Glomerular endothelial cell (primary cell): ENCODE data around the gene CELA1. TPM values are rescaled to one million over a fixed set of nuclear protein-coding genes. Genes with fewer than 3 reads are reported as not detected.

Source experiments
- DNase-seq: peaks from one replicate; pipeline ENCODE4 v3.0.0-alpha.2; 2011; ENCODE audit warnings: low read depth, low spot score; ENCODE audit errors: extremely low read depth
- total RNA-seq: library from RNA; depleted of rRNA; stranded (reverse); fragments of >200 nt; gene quantifications from 2 replicates; pipeline ENCODE4 v1.2.3, GENCODE V29; 2015

Gene CELA1
- total RNA-seq, 1 donor from 2014 or later, result not detected

DNA sequence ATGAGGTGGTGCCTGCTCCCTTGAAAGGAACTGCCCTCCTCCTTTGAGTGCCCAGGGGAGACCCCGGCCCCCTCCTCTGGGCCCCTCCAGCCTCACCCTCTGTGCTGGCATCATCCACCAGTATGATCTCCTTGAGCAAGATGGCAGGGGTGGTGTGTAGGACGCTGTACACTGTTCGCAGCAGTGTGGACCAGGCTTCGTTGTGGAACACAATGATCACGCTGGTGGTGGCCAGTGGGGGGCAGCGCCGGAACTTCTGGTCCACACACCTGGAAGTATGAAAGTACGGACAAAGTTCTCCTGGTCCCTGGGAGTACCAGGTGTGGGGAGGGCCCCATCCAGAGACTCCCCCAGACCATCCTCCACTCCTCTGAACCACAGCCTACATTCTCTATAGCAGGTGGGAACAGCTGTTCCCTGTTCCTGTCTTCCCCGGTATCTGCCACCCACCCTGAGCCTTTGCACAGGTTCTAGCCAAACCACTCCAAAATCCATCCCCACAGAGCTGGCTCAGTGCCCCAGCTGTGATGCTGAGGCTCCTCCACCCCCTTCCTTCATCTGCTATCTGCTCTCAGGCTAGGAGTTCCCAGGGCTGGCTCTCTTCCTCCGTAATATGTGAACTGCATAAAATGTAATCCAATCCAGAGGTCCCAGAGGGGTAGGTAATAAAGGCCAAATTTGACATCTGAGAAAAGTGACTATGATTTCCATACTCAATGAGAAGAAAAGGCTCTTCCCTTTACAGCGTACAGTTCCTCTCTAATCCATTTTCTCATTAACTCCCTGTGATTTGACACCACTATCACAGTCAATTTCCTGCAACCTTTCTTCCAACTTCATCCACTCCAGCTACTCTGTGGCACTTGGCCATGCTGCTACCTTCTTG is 30.9 kb upstream of the CELA1 start:
- no peak for DNase-seq

DNA sequence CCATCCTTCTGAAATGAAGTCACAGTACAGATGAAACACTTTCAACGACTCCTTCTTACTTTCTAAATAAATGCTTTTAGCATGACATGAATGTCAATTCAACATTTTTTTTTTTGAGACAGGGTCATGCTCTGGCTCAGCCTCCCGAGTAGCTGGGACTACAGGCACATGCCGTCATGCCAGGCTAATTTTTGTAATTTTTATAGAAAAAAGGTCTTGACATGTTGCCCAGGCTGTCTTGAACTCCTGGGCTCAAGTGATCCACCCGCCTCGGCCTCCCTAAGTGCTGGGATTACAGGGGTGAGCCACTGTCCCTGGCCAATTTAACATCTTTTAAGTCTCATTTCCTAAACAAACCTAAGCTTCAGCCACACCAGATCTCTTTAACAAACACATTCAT is 28.4 kb upstream of the CELA1 start:
- DNase-seq, result no peak

DNA sequence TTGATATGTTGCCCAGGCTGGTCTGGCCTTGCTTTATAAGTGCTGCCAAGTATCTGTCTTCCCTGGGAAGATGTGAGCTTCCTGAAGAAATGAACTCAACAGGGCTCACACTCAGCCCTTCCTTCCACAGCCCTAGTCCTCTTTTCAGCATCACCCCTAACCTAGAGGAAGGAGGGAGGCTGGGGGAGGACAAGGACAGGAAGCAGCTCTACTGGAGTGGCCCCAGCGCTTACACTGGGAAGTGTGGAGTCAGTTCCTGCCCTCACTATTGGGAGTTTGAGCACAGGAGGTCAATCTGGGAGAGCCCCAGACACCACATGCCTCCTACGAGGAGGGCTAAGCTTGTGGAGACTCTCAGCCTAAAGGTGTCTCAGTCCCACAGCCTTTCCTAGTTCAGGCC is 27.9 kb upstream of the CELA1 start:
- DNase-seq, result no peak

DNA sequence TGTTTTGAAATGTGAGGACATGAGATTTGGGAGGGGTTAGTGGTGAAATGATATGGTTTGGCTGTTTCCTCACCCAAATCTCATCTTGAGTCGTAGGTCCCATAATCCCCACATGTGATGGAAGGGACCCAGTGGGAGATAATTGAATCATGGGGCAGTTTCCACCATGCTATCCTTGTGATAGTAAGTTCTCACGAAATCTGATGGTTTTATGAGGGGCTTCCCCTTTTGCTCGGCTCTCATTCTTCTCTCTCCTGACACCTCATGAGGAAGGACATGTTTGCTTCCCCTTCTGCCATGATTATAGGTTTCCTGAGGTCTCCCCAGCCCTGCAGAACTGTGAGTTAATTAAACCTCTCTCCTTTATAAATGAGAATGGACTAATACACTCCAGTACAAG is 26.7 kb upstream of the CELA1 start:
- no peak for DNase-seq

DNA sequence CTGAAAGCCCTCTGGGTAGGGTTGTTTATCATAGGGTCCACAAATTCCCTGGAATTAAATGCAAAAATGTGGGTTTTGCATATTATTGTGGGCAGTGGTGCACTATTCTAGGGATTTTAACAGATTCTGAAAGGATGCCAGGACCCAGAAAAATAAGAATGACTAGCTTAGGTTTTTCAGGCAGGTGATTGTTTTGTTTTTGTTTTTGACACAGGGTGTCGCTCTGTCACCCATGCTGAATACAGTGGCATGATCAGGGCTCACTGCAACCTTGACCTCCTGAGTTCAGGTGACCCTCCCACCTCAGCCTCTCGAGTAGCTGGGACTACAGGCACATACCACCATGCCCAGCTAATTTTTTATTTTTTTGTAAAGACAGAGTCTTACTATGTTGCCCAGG is 25.5 kb upstream of the CELA1 start:
- no peak for DNase-seq

DNA sequence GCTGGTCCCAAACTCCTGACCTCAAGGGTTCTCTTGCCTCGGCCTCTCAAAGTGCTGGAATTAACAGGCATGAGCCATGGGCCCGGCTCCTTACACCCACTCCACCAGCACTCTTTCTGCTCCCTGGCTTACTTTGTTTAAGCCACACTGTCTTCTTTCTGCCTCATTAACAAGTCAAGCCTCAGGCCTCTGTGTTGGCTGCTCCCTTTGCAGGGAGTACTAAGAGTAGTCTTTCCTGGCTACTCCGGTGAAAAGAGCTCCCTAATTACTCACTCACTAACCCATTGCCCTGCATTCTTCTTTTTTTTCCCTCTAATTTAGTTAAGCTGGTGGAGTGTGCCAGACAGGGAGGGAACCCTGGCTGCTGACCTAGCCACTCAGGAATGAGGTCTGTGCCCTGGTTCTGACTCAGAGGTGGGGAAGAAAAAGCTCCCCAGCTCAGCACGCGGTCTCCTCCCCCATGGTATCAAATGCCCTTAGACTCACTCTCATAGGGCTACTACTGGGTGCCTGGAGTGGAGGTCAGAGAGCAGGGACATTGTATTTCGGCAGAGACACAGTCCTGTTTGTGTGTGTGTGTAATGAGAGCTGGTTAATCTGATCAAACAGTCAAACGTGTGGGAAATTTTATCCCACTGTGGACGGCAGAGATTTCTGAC is 24.9 kb upstream of the CELA1 start:
- DNase-seq, result peak; percentile 78

DNA sequence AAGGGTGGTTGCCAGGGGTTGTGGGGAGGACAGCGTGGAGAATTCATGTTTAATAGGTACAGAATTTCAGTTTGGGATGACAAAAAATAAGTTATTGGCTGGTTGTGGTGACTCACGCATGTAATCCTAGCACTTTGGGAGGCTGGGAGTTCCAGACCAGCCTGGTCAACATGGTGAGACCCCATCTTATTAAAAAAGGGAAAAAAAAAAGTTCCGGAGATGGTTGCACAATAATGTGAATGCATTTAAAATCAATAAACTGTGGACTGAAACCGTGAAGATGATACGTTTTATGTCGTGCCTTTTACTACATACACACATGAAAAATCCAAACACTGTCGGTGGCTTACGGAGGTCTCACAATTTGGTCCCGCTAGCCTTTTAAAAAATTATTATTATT is 24.2 kb upstream of the CELA1 start:
- no peak for DNase-seq

DNA sequence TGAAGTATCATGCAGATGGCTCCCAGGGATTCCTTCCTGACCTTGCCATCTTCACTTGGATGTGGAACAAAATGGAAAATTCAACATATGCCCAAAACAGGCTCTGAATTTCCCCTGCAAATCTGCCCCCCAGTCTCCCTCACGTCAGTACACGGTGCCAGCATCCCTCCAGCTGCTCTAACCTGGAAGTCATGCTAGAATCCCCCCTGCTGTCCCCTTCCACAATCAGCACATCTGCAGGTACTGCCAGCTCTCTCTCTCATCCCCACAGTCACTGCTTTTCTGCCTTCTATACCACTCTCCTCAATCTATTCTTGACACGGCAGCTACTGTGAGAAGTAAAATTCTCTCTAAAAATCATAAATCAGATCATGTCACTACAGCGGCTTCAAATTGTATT is 23.1 kb upstream of the CELA1 start:
- no peak for DNase-seq

DNA sequence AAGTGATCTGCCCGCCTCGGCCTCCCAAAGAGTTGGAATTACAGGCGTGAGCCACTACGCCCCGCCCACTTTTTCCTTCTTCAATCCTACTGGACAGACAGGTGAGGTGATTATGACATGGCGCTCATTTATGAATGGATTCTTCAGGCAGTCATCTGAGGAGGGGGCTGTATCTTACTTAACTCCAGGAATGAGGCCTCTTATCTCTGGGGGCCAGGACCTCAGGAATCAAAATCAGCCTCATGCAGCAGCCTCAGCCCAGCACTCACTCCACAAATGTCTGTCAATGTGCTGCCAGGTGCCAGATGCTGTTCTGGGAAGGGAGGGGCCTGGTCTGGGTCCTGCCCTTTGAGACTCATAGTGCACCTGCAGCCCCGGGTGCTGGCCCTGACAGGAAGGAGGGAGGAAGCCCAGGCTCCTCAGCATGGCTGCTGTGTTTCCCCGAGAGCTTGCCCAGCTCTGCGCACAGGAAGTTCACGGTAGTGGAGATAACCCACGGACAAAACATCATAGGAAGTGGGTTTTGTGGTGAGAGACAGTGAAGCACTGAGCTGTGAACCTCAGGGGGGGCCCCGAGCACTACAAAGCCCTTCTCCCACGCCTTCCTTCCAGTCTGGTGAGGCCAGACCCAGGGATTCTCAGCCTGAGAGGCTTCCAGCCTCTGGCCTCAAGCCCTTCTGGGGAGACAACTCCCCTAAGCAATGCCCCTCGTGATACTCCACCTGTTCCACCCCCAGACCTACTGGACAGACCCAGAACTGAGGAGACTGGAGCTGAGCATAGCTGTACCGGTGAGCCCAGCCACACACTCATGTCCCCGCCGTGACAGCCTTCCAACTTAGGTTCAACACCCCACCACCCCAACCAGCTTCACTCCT is 22.4 kb upstream of the CELA1 start:
- DNase-seq, result peak; percentile 61

DNA sequence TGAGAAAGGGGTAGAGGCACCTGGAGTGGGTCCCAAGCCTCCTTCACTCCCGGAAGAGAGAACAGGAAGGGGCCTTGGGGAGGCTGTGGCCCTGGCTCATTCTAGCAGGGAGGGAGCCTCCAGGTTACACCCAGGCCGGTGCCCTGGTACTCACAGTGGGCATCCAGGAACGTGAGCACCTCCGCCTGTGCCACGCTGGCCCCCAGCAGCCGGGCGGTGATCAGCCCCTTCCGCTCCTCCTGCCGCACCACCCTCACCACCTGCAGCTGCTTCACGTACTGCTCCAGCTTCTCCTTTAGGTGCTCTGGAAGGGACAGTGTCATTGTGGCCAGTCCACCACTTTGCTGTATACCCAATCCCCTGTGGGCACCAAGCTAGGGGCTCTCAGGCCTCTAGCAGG is 18.8 kb upstream of the CELA1 start:
- DNase-seq, result no peak

DNA sequence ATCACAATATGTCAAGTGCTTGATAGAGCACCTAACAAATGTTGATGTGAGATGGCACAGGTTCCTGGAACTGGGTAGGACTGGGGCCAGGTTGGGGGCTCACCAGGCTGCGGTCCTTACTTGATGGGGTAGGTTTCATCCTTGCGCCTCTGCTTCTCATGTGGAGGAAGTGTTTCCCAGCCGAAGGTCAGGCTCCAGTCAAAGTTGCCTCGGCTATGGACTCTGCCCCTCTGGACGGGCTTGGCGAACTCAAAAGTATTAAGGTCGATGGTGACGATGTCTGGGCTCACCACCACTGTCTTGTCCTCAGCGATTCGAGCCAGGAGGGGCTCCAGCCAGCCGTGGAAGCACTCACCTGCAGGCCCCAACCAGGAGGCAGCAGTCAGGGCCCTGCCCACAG is 17.5 kb upstream of the CELA1 start:
- DNase-seq, result no peak

DNA sequence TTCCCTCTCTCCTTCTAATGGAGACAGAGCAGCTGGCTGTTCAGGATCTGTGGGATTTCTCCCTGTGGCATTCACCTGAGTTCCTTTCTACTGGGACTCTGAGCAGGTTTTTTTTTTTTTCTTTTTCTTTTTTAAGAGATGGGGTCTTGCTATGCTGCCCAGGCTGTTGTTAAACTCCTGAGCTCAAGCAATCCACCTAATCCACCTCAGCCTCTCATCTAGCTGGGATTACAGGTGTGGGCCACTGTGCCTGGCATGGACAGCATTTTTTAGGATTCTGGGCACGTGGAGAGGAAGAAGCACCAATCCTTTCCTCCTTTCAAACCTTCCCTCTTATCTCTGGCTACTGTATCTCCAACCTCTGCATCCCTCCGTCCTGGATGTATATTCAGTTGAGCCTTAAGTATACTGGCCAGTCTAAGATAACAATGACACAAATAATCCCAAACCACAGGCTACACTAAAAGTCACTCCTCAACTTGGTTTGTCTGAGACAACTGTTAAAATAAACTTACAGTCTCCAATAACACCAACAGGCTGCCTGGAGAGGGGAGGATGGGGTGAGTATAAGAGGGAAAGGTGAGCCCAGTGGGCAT is 16.4 kb upstream of the CELA1 start:
- no peak for DNase-seq

DNA sequence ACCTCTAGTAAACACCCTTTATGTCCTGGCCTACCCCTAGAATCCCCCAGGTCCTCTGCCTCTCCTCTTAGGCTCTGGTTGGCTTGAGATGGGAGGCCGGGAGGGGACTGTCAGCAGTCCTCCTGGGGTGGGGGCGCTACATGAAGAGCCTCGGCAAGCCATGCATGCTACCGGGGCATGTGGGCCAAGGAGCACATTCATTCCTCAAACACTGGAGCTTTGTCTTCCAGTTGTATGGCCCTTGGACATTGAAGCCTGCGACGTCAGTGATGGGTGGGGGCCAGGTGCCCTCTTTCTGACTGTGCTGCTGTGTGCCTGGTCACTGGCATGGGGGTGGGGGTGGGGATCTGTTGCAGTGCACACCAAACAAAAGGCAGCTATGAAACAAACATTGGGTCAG is 15.8 kb upstream of the CELA1 start:
- no peak for DNase-seq

DNA sequence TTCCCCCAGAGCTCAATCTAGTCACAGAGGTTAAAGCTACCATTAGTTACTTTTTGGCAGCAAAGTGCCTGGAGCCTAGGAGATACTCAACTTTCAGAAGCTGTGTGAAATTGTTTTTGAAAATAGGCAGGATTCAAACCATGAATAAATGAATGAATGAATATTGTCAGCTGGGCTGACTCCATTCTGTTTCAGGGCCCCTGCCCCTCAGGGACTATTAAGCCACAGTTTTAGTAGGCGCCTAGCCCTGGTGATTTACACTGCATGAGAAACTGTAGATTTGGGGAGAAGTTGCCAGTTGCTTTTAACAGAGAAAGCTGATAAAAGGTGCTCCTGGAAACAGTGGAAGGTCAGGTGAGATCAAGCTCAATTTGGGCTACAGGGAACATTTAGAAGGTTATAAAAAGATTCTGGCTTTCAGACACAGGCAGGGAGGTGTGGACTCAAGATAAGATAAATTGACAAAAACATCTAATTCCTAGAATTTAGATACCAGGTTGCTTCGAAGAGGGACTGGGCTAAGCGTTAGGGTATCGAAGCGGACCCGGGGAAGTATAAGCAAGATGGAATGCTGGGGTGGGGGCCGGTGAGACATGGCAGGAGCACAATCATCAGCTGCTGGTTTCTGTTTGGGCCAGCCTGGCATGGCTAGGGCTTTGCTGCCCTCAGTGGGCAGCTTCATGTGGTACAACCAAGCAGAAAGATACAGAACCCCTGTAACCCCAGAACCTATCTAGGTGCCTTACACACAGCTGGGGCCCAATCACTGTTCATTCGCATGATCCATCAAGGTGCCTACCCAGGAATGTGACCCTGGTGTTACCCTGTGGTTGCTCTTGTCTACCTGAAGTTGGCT is 14.9 kb upstream of the CELA1 start:
- DNase-seq, result no peak

DNA sequence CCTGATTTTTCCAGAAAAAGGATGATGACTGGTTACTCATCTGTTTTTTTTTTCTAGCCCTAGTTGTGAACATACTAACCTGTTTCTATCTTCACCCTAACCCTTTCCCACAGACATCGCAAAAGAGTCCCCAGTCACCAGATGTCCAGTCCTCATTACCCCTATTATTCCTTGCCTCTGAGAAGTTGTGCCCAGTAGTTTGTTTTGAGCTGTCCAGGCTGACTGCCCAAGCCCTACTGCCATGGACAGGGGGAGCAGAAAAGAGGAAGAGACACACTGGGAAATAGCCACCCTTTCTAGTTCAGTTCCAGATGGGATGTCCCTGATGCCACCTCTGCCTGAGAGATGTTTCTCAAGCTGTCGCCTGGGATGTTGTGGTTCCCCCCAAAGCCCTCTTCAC is 13.8 kb upstream of the CELA1 start:
- no peak for DNase-seq

DNA sequence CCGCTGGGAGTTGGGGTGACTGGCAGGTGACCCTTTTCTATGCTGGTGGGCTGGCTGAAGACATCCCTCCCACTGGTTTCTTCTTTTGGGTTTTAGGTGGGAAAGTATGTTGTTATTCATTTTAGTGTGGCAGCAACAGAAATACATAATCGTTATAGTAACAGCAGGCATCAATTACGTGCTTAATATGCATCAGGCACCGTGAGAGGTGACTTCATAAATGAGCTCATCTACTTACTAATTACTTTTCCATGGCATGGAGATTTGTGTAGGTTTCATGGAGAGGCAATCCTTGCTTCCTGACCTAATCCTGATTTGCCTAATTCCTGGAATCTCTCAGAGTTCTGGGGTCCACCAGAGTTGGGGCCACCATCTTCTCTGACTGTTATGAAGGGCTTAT is 13.4 kb upstream of the CELA1 start:
- DNase-seq, result no peak

DNA sequence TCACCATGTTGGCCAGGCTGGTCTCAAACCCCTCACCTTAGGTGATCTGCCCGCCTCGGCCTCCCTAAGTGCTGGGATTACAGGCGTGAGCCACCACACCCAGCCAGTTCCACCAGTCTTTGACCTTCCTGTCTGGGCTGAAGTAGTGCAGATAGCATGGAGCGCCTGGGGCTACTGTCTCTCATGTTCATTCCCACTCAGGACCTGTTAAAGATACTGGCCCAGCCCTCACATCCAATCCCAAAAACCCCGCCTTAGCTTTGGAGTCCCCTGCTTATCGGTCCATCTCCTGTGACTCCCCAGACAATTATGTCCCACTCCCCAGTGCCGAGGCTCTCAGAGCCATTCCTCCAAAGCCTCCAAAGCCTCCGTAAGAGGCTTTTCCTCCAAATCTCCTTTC is 12.0 kb upstream of the CELA1 start:
- DNase-seq, result no peak

DNA sequence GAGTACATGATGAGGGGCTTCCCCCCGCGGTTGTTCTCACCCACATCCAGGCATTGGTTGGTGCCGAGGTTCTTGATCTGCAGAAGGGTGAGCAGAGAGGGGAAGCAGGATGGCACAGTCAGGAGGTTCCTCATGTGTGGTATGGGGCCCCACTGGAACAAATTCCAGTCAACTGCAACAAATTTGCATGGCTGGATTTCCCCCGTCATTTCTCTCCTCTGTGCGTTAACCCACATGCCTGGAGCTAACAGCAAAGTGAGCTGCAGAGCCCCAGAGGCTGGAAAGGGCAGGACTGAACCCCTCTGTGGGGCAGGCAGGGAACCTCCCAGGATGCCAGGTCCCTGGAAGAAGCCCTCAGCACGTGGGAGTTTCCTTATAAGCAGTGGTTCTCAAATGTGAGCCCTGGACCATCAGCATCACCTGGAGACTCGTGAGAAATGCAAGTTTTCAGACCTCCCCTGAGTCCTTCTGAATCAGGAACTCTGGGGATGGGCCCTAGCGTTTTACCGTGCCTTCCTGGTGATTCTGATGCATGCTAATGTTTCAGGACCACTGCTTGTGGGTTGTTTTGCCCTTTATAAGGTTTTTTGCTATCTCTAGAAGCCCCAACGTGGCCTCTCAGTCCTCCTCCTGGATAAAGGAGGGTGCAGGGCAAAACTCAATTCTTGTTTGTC is 11.0 kb upstream of the CELA1 start:
- DNase-seq, result no peak

DNA sequence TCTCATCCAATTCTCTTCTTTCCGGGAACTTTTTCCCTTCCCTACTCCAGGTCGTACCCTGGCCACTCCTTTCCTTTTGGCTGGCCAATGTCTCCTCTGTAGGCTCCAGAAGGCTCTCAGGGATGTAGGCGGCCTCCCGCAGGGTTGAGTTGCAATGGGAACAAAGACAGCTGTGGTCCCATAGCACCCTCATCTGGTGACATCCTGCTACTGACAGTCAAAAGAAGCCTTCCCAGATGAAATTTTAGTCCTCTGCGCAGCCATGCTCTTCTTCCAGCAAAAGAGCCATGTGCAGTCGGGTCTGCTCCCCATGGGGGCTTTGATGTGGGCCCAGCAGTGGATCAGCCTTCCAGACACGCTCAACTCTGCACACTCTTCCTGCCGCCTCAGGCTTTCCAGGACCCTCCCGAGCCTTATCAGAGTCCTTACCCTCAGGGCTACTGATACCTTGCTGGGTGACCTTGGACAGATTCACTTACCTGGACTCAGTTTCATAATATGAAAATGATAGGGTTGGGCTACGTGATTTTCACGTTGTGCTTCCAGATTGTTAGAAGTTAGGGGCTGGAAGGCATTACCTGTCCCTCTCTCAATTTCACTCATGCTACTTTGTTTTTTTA is 5.5 kb upstream of the CELA1 start:
- DNase-seq, result no peak
